ENCODE measurements around the gene EFCAB8. TPM values are rescaled to one million over a fixed set of nuclear protein-coding genes. Genes with fewer than 3 reads are reported as not detected.
"Not testable (repeated sequence)": the region's sequence is repeated elsewhere in the genome, so short reads cannot be mapped to it uniquely, and the experiment has no call there.

EFCAB8 gene
- total RNA-seq, 1 experiment from 2014 or later: not detected

DNA sequence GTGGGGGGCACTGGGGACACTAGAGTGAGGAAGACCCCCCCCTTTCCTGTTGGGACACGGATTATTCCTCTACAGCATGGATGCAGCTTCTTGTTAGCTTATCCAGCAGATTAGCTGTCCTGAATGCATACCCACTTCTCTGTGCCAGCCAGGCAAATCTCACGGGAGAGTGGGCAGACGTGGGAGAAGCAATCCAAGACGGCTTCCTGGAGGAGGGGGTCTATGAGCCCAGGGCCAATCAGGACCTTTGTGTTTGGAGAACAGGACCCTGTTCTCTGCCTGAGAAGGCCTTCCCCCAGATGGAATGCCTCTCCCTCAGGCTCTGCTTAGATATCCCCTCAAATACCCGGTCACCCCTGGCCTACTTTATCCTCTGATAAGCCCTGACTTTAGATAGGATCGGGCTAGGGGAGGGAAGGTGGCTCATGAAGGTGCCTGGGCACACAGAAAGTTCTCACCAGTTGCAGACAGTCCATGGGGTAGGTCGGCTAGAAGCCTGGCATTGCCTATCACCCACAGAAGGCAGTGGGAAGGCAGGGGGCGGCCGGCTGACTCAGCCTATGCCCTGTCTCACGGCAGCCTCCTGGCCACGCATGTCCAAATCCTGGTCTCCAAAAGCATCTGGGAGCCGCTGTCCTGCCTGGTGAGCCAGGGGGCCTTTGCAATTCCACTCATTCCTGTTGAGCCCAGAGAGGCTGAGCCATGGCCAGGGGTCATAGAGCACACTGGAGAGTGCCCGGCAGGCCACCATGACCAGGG, 110.8 kb downstream of the EFCAB8 start:
- DNase-seq (ENCODE audit: low read depth): no peak

- DNase-seq (ENCODE audit: low read depth): no peak
Measured at GRCh38 chr20:32970115-32970972, 111.6 kb downstream of the EFCAB8 start.

DNA sequence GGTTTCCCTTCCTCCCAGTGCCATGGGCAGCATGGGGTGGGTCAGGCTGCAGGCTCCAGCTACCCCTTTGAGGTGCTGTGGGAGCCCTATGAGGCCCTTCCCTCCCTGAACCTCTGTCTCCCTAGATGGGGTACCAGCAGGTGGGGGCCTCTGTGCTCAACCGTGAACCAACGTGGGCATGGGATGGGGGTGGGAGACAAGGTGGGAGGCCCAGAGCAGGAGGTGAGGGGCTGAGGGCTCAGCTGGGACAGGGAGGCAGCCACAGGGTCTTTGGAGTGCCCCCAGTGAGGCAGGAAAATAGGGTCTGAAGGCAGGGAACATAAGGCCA, 112.2 kb downstream of the EFCAB8 start:
- no peak for DNase-seq (ENCODE audit: low read depth)

DNA sequence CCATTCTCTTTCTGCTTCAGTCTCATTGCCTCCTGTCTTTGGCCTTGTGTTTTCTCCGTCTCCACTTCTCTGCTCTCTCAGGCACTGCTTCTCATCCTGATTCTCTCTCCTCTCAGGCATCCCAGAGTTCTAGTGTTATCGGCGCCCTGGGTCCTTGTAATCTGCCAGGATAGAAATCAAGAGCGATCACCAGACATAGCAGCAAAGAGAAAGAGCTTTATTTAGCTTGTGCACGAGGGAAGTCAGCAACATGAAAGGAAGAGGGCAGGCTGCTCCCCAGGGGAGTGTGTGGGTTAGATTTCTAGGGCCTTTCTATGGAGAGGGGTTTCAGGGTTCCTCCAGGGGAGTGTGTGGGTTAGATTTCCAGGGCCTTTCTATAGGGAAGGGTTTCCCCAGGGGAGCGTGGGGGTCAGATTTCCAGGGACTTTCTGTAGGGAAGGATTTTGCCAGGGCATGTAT, 113.0 kb downstream of the EFCAB8 start:
- no peak for DNase-seq (ENCODE audit: low read depth)

DNA sequence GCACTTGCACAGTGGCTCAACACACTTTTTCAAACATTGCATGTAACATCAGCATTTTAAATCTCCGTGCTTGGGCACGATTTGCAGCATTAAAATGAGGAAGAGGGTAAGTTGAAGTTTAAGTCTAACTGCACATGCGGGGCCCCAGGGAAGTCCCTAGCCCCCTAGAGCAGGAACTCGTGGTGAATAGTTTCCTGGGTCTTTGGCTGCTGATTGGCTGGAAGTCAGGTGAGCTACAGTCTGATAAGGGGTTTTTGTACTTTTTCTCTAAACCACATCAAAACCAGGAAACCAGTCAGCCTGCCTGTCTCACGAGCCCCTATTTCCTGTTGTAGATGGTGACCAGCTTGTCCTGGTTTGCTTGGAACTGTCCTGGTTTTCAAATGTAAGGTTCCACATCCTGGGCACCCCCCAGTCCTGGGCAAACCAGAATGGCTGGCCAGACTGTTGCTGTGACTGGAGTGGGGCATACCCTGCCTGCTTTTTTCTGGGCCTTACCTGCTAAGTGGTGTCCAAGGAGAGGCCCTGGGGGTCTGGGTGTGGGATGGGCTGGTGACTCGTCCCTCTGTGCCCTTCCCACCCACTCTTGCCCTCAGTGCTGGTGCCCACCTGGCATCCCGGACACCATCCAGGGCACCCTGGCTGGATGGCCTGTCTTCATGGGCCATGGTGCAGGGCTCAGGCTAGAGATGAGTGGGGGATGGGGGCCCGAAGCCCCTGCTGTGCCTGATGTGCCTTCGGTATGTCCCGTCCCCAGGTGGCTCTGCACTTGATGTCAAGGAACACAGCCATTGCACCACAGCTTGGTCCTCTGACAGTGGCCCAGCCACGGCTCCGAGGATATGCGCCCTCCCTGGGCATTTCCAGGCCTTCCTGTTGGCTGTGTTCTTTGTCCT, 113.7 kb downstream of the EFCAB8 start:
- peak; percentile 39 for DNase-seq (ENCODE audit: low read depth)

DNA sequence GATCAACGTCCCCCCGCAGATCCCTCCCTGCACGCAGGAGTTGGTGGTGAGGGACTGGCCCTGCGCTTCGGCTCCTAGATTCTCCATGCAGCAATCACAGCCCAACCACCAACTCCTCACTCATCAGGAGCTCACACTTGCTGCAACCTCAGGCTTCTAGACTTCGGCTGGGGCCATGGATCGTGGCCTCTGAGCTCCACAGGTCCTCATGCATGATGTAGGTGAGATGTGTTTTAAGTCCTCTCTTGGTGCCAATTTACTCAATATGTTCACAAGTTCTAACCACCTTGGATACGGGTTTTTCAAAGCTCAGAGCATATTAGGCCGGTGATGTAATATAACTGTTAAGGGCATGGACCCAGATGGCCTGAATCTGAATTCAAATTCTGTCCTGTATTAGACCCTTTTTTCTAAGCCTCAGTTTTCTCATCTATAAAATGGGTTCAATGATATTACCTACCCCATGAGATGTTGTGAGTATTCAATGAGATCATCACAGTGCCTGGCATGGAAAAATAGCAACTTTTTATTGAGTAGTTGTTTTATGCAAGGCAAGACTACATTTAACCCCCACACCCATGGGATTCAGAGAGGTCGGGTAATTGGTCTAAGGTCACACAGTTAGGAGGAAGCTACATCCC, 114.5 kb downstream of the EFCAB8 start:
- DNase-seq (ENCODE audit: low read depth): no peak

DNA sequence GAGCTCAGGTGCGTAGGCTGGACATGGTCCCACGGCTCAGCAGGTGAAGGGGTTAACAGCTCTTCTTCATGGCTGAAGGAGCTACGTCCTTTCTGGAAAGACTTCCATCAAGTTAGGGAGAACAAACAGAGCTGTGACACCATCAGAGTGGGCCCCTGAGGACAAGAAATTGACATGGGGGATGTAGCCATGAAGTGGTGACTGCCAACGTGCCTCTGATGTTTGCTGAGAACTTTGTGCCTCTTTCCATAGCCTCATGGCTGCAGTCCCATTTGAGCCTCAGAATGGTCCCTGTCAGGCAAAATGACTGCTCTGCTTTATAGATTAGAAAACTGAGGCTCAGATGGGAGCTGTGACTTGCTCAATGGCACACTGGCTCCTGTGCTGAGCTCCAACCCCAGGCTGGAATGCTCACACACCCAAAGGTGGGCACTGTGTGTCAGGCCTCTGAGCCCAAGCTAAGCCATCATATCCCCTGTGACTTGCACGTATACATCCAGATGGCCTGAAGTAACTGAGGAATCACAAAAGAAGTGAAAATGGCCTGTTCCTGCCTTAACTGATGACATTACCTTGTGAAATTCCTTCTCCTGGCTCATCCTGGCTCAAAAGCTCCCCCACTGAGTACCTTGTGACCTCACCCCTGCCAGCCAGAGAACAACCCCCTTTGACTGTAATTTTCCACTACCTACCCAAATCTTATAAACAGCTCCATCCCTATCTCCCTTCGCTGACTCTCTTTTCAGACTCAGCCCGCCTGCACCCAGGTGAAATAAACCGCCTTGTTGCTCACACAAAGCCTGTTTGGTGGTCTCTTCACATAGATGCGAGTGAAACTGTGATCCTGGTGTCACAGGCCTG, 115.7 kb downstream of the EFCAB8 start:
- DNase-seq (ENCODE audit: low read depth): not testable (repeated sequence)

- not testable (repeated sequence) for DNase-seq (ENCODE audit: low read depth)
Measured at GRCh38 chr20:32975121-32975520, 116.4 kb downstream of the EFCAB8 start.

GRCh38 chr20:32975698-32976674, 117.3 kb downstream of the EFCAB8 start:
- DNase-seq (ENCODE audit: low read depth): no peak

DNA sequence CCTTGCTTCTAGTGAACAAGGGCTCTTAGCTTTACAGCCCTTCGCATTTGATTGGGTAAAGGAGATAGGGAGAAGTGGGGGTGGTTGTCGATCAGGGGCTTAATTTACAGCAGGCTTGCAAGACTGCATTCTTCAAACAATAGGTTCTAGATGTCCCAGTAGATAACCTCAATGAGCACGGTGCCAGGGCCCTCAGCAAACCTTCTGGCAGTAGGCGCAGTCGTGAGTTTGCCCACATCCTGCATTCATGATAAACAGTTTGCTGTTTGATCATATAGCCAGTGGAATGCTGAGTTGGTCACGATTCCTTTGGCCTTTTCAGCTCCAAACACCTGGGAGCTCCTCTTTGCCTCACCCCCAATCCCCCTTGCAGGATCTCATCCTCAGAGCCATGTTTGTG, 118.0 kb downstream of the EFCAB8 start:
- no peak for DNase-seq (ENCODE audit: low read depth)

DNA sequence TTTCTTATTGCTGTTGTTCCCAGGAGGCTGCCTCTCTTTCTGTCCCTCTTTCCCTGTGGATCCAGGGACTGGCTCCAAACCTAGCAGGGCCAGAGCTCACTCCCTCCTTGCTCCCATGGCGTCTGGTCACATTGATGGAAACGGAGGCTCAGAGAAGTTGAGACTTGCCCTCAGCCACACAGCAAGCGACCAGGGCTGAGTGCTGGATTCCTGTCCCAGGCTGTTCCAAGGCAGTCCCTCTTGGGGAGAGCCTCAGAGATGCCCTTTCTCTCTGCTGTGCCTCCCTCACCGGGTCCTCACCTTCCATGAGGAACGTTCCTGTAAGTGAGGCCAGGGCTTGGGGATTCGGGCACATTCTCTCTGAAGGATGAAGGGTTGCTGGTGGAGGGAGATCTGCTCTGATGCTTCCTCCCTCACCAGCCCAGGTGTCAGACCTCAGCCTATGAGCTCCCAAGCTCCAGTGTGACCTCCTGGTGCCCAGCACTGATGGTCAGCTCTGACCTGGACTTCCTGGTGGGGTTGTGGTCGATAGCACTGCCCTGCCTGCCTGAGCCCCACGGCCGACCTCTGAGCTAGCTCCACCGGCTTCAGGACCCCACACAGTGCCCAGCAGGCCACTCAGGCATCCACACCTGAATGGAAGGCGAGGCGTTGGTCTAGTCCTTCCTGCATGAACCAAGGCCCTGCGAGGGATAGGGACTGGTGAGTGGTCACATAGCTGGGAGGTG, 118.7 kb downstream of the EFCAB8 start:
- DNase-seq (ENCODE audit: low read depth): no peak

GRCh38 chr20:32978009-32978335, 119.2 kb downstream of the EFCAB8 start:
- no peak for DNase-seq (ENCODE audit: low read depth)

- DNase-seq (ENCODE audit: low read depth): no peak
Measured at GRCh38 chr20:32979201-32979998, 120.7 kb downstream of the EFCAB8 start.

DNA sequence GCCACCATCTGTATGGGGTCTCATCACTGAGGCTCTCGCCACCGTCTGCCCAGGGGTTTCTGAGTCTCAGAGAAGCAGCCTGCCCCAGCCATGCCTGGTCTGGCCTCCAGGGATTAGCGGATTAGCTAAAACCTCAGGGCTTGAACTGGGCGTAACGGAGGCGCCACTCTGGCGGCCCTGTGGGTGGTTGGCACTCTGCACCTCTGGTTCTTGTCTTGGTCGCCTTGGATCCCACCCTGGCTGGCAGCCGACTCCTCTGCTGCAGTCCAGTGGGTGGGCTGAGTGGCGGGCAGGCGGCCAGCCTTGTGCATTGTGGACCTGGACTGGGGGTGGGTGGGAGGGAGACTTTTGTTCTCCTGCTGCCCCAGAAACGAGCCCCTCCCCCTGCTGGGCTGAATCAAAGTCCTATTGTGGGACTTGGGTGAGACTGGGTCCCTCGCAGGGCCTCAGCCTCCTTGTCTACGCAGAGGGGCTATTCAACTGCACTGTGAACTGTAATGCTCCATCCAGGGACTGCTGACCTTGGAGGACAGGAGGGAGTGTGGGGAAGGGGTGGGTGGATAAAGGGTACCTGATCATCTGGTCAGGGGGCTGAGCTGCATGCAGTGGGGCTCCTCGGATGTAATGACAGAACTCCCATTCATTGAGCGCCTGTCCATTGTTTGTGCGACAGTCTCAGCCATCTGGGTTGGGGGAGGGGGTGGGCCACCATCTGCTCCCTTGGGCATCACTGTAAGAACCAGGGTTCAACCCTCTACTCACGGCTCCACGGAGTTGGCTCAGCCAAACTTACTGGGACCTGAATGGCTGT, 121.6 kb downstream of the EFCAB8 start:
- DNase-seq (ENCODE audit: low read depth): no peak

DNA sequence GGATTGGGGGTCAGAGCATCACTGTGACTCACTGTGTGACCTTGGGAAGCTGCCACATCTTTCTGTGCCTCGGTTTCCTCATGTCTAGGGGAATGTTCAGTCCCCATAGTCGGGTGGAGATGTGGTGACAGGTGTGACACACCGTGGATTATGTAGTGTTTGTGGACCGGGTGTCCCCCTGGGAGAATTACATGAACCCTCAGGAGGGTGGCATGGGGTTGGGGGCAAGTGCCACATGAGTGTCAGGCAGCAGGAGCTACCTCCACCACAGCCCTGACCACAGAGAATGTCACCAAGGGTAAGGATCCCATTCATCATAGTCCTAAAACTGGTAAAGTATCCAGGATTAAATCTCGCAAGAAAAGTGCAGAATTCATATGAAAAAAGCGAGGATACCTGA, 122.3 kb downstream of the EFCAB8 start:
- DNase-seq (ENCODE audit: low read depth): no peak

- DNase-seq (ENCODE audit: low read depth): no peak
Measured at GRCh38 chr20:32982617-32983458, 124.1 kb downstream of the EFCAB8 start.

Measured in HT1080 (cell line).